Adipocyte (in vitro differentiated cells): ENCODE data around the gene VIT.
"Not testable (repeated sequence)": the region's sequence is repeated elsewhere in the genome, so short reads cannot be mapped to it uniquely, and the experiment has no call there.

Source experiments
- DNase-seq: peaks from one replicate; pipeline ENCODE4 v3.0.0-alpha.2; 2015; ENCODE audit warnings: low read depth
- H3K27me3 ChIP-seq: replicated peaks from 2 replicates; pipeline ENCODE4 v1.7.0; 2013; ENCODE audit warnings: mild to moderate bottlenecking, low read length, moderate library complexity; ENCODE audit not compliant: control insufficient read depth, insufficient read depth
- H3K36me3 ChIP-seq: 2 replicates; pipeline ENCODE4 v1.7.0; 2013; ENCODE audit warnings: low read length, mild to moderate bottlenecking, moderate library complexity; ENCODE audit not compliant: control insufficient read depth, insufficient read depth, severe bottlenecking
- H3K4me1 ChIP-seq: 2 replicates; pipeline ENCODE4 v1.7.0; 2013; ENCODE audit warnings: mild to moderate bottlenecking, low read length, moderate library complexity; ENCODE audit not compliant: control insufficient read depth, insufficient read depth
- H3K4me3 ChIP-seq: 2 replicates; pipeline ENCODE4 v1.7.0; 2013; ENCODE audit warnings: mild to moderate bottlenecking, low read length, moderate library complexity
- H3K9ac ChIP-seq: 2 replicates; pipeline ENCODE4 v1.7.0; 2013; ENCODE audit warnings: mild to moderate bottlenecking, low read length, moderate library complexity
- H3K9me3 ChIP-seq: 2 replicates; pipeline ENCODE4 v1.7.0; 2013; ENCODE audit warnings: mild to moderate bottlenecking, low read length, moderate library complexity; ENCODE audit not compliant: control insufficient read depth

VIT gene

GRCh38 chr2:36678856-36679255 is 17.7 kb upstream of the VIT start:
- H3K9ac ChIP-seq: no peak overlapping the region
- H3K27me3 ChIP-seq: no peaks in the 10 kb centered on the region
- H3K36me3 ChIP-seq: no peaks in the 10 kb centered on the region
- no peak for DNase-seq
- H3K4me1 ChIP-seq: no peaks in the 10 kb centered on the region
- no peak overlapping the region for H3K4me3 ChIP-seq
- peaks cover 7% of the 10 kb centered on the region for H3K9me3 ChIP-seq

GRCh38 chr2:36680012-36680411 is 16.5 kb upstream of the VIT start:
- Histone ChIP-seq H3K9me3 (peaks cover 7% of the 10 kb centered on the region), H3K36me3 (no peaks in the 10 kb centered on the region)
- peak; percentile 11 for DNase-seq

GRCh38 chr2:36682562-36682961 is 13.9 kb upstream of the VIT start:
- Histone ChIP-seq H3K9me3 (peaks cover 7% of the 10 kb centered on the region), H3K4me1 (no peaks in the 10 kb centered on the region), H3K9ac (no peak overlapping the region), H3K27me3 (no peaks in the 10 kb centered on the region), H3K4me3 (no peak overlapping the region), H3K36me3 (no peaks in the 10 kb centered on the region)
- DNase-seq: no peak

More at GRCh38 chr2:36680012-36680411, 16.5 kb upstream of the VIT start:
- no peaks in the 10 kb centered on the region for H3K27me3 ChIP-seq
- H3K4me3 ChIP-seq: no peak overlapping the region
- no peaks in the 10 kb centered on the region for H3K4me1 ChIP-seq
- H3K9ac ChIP-seq: no peak overlapping the region

GRCh38 chr2:36683002-36683401 is 13.5 kb upstream of the VIT start:
- Histone ChIP-seq H3K9ac (no peak overlapping the region), H3K36me3 (no peaks in the 10 kb centered on the region), H3K4me1 (no peaks in the 10 kb centered on the region), H3K9me3 (peaks cover 7% of the 10 kb centered on the region), H3K4me3 (no peak overlapping the region), H3K27me3 (no peaks in the 10 kb centered on the region)
- DNase-seq: no peak

- not testable (repeated sequence) for H3K27me3 ChIP-seq, DNase-seq, H3K36me3 ChIP-seq, H3K4me1 ChIP-seq, H3K9ac ChIP-seq, H3K4me3 ChIP-seq, H3K9me3 ChIP-seq
These were observed 8.2 kb upstream of the VIT start for GRCh38 chr2:36688291-36688690.

- not testable (repeated sequence) for H3K36me3 ChIP-seq, DNase-seq, H3K4me3 ChIP-seq, H3K9ac ChIP-seq, H3K4me1 ChIP-seq, H3K9me3 ChIP-seq, H3K27me3 ChIP-seq
These were observed 7.5 kb upstream of the VIT start for GRCh38 chr2:36689013-36689412.

GRCh38 chr2:36692121-36692520 is 4.4 kb upstream of the VIT start:
- DNase-seq: no peak
- Histone ChIP-seq H3K9ac (no peak overlapping the region), H3K4me1 (peaks cover 17% of the 10 kb centered on the region), H3K4me3 (no peak overlapping the region), H3K27me3 (no peaks in the 10 kb centered on the region), H3K36me3 (no peaks in the 10 kb centered on the region), H3K9me3 (no peaks in the 10 kb centered on the region)

GRCh38 chr2:36693825-36694224 is 2.7 kb upstream of the VIT start:
- Histone ChIP-seq H3K27me3 (no peaks in the 10 kb centered on the region), H3K4me1 (peaks cover 34% of the 10 kb centered on the region), H3K9ac (no peak overlapping the region), H3K36me3 (no peaks in the 10 kb centered on the region), H3K4me3 (no peak overlapping the region), H3K9me3 (no peaks in the 10 kb centered on the region)
- DNase-seq: no peak

- Histone ChIP-seq H3K36me3 (no peaks in the 10 kb centered on the region), H3K9ac (peak overlapping the region; percentile 86), H3K27me3 (no peaks in the 10 kb centered on the region), H3K9me3 (no peaks in the 10 kb centered on the region), H3K4me3 (peak overlapping the region; percentile 85), H3K4me1 (peaks cover 34% of the 10 kb centered on the region)
- DNase-seq: peak; percentile 79
These were observed 626 bp upstream of the VIT start for GRCh38 chr2:36695746-36696415.

GRCh38 chr2:36697424-36698066 is 1.0 kb downstream of the VIT start:
- Histone ChIP-seq H3K4me1 (peaks cover 39% of the 10 kb centered on the region), H3K27me3 (no peaks in the 10 kb centered on the region), H3K36me3 (no peaks in the 10 kb centered on the region), H3K4me3 (peak overlapping the region; percentile 85), H3K9me3 (no peaks in the 10 kb centered on the region), H3K9ac (peak overlapping the region; percentile 86)
- peak; percentile 88 for DNase-seq

- Histone ChIP-seq H3K27me3 (no peaks in the 10 kb centered on the region), H3K36me3 (no peaks in the 10 kb centered on the region), H3K9ac (no peak overlapping the region), H3K4me3 (no peak overlapping the region), H3K9me3 (no peaks in the 10 kb centered on the region), H3K4me1 (peaks cover 39% of the 10 kb centered on the region)
- DNase-seq: peak; percentile 80
These were observed 2.5 kb downstream of the VIT start for GRCh38 chr2:36698993-36699392.

GRCh38 chr2:36700311-36700710 is 3.8 kb downstream of the VIT start:
- DNase-seq: no peak
- no peak overlapping the region for H3K9ac ChIP-seq
- no peaks in the 10 kb centered on the region for H3K36me3 ChIP-seq
- no peak overlapping the region for H3K4me3 ChIP-seq
- peaks cover 51% of the 10 kb centered on the region for H3K4me1 ChIP-seq
- no peaks in the 10 kb centered on the region for H3K9me3 ChIP-seq
- H3K27me3 ChIP-seq: no peaks in the 10 kb centered on the region
